C4-2B (cell line): ENCODE results near the gene LAMC3.

Source experiments
- H3K27ac ChIP-seq: fragments of 450-650 bp; 2 replicates; pipeline ENCODE4 v1.5.1; 2017
- CTCF ChIP-seq: fragments of 450-650 bp; conservative IDR thresholded peaks from 2 replicates; pipeline ENCODE4 v1.5.1; 2017; ENCODE audit warnings: mild to moderate bottlenecking
- ZFX ChIP-seq: fragments of 450-650 bp; IDR thresholded peaks from 2 replicates; pipeline ENCODE4 v1.6.1; 2017

LAMC3 gene

GRCh38 chr9:131028931-131029573, 20.1 kb downstream of the LAMC3 start:
- H3K27ac ChIP-seq, result no peak overlapping the region
- TF ChIP-seq ZFX (no peak), CTCF (no peak)

- TF ChIP-seq CTCF, result no peak
- TF ChIP-seq ZFX, result no peak
- no peak overlapping the region for H3K27ac ChIP-seq
Observed at GRCh38 chr9:131029574-131029952, 20.6 kb downstream of the LAMC3 start.

GRCh38 chr9:131030239-131031004, 21.4 kb downstream of the LAMC3 start:
- TF ChIP-seq CTCF, result no peak
- no peak for TF ChIP-seq ZFX
- no peak overlapping the region for H3K27ac ChIP-seq

- no peak overlapping the region for H3K27ac ChIP-seq
- no peak for TF ChIP-seq ZFX
- no peak for TF ChIP-seq CTCF
Observed at GRCh38 chr9:131031005-131031641, 22.1 kb downstream of the LAMC3 start.

- TF ChIP-seq ZFX (no peak), CTCF (no peak)
Observed at GRCh38 chr9:131031642-131032005, 22.6 kb downstream of the LAMC3 start.

GRCh38 chr9:131032384-131032783, 23.4 kb downstream of the LAMC3 start:
- H3K27ac ChIP-seq, result no peak overlapping the region
- TF ChIP-seq CTCF, result no peak
- TF ChIP-seq ZFX, result no peak

More at GRCh38 chr9:131031642-131032005, 22.6 kb downstream of the LAMC3 start:
- H3K27ac ChIP-seq, result no peak overlapping the region
